ENCODE results near the gene LMAN1L. TPM values are rescaled to one million over a fixed set of nuclear protein-coding genes. Genes with fewer than 3 reads are reported as not detected.

Gene LMAN1L
- total RNA-seq, 1 experiment from 2014 or later, result not detected

GRCh38 chr15:74825866-74826265 lies 13.2 kb downstream of the LMAN1L start:
- H2BK12ac ChIP-seq (ENCODE audit: insufficient read length, low read depth, low read length), result no peak overlapping the region
- H4K91ac ChIP-seq (ENCODE audit: insufficient read length, low read depth, low read length), result no peak overlapping the region
- no peak overlapping the region for H2BK120ac ChIP-seq (ENCODE audit: low read depth, low read length, poor library complexity, severe bottlenecking)
- no peak overlapping the region for H3K14ac ChIP-seq (ENCODE audit: insufficient read depth, low read length)
- no peak overlapping the region for H3T11ph ChIP-seq (ENCODE audit: low read length)
- no peak overlapping the region for H3K18ac ChIP-seq (ENCODE audit: insufficient read length, low read depth, low read length)
- TF ChIP-seq CTCF (conservative IDR thresholded peaks at IDR 0.05), result no peak
- no peaks in the 10 kb centered on the region for H3K9me3 Mint-ChIP-seq
- H3K23me2 ChIP-seq (ENCODE audit: insufficient read length, low read depth, low read length, poor library complexity, severe bottlenecking), result no peaks in the 10 kb centered on the region
- H3K79me2 ChIP-seq (ENCODE audit: insufficient read depth, low read length), result no peaks in the 10 kb centered on the region
- H2AK5ac ChIP-seq (ENCODE audit: insufficient read length, low read length), result no peak overlapping the region
- H4K8ac ChIP-seq (replicated peaks; ENCODE audit: insufficient read length, low read depth, low read length), result no peak overlapping the region
- H3K27me3 ChIP-seq (ENCODE audit: insufficient read depth, low read length), result peaks cover 10% of the 10 kb centered on the region; the same call in 1 of the 2 replicates
- H3K27me3 Mint-ChIP-seq (ENCODE audit: low read depth), result peaks cover 66% of the 10 kb centered on the region
- no peak overlapping the region for H4K5ac ChIP-seq (ENCODE audit: insufficient read length, low read depth, low read length)
- no peaks in the 10 kb centered on the region for H4K20me1 ChIP-seq (ENCODE audit: control insufficient read depth, insufficient read depth, insufficient read length)
- H2BK5ac ChIP-seq (ENCODE audit: insufficient read length, low read length), result no peak overlapping the region
- no peak for DNase-seq
- peak overlapping the region in 1 of 2 experiments; percentile 53; a peak in 2 of 5 replicates for H3K4me3 Mint-ChIP-seq
- no peaks in the 10 kb centered on the region for H3K79me1 ChIP-seq (ENCODE audit: insufficient read depth, low read depth, low read length, poor library complexity, severe bottlenecking)
- no CpG with 5 or more reads among the region's 10 CpGs for WGBS (ENCODE audit: extremely low coverage, insufficient read length, low lambda C conversion rate)
- H2AFZ ChIP-seq (ENCODE audit: low read length), result no peak overlapping the region
- no peak overlapping the region for H3K23ac ChIP-seq (ENCODE audit: insufficient read length, low read depth, low read length)
- H3K4me1 Mint-ChIP-seq, result peaks cover 9 to 38% of the 10 kb centered on the region in 2 experiments
- no peak overlapping the region for H2BK20ac ChIP-seq (ENCODE audit: low read depth, low read length, poor library complexity, severe bottlenecking)
- no peak overlapping the region for H3K4me2 ChIP-seq (ENCODE audit: insufficient read depth, insufficient read length, low read length)
- no peak overlapping the region for H3K9ac ChIP-seq (ENCODE audit: extremely low read depth, insufficient read length, low read length)
- no peak overlapping the region for H3K56ac ChIP-seq (ENCODE audit: insufficient read length, low read depth, low read length)
- H3K9me3 ChIP-seq (ENCODE audit: control insufficient read depth, low read depth, low read length), result no peaks in the 10 kb centered on the region
- no peak overlapping the region for H2BK15ac ChIP-seq (ENCODE audit: low read depth, low read length)
- no peak overlapping the region for H3K4ac ChIP-seq (ENCODE audit: low read depth, low read length)
- no peaks in the 10 kb centered on the region for H3K4me1 ChIP-seq (ENCODE audit: insufficient read depth, low read length)
- H3K27ac ChIP-seq (ENCODE audit: insufficient read length, low read depth, low read length), result no peak overlapping the region
- H3K36me3 Mint-ChIP-seq (ENCODE audit: insufficient read depth in 1 of 3, low read depth in 3 of 3), result no peaks in the 10 kb centered on the region
- no peak overlapping the region for H3K27ac Mint-ChIP-seq

Data from H9 (cell line).